22Rv1 (cell line): ENCODE results near the gene ADGRL3.

ENCODE experiments used
- CTCF ChIP-seq: fragments of 450-650 bp; IDR thresholded peaks from 2 replicates; pipeline ENCODE4 v1.5.1; 2017; ENCODE audit warnings: mild to moderate bottlenecking
- ZFX ChIP-seq: fragments of 450-650 bp; IDR thresholded peaks from 2 replicates; pipeline ENCODE4 v1.6.1; 2017; ENCODE audit warnings: antibody characterized with exemption, borderline replicate concordance

- TF ChIP-seq CTCF (no peak), ZFX (no peak)
Measured at GRCh38 chr4:61308033-61308432, 107.9 kb downstream of the ADGRL3 start.
